ENCODE data around the gene IGSF21. TPM values are rescaled to one million over a fixed set of nuclear protein-coding genes. Genes with fewer than 3 reads are reported as not detected.

The IGSF21 gene
- total and polyA plus RNA-seq, 2 of the 8 experiments (the other 6 are each of a cell fraction or from before 2014, with no cell fraction given) = 22.5 to 28.5 TPM

DNA sequence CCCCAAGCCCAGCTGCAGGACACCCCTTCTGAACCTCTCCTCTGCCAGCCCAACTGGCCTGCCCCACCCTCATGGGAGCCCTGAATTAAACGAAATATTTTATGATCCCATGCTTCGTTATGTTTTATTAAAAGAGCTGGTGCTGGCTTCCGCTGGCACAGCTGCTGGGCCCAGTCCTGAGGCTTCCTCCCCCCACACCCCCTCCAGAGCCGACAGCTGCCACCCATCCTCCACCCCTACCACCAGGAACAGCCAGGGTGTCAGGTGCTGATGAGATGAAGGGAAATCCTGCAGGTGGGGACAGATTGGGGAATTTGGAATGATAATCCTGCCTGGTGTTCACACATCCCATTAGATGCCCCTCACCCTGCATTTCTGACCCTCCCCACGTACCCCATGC lies 19.0 kb downstream of the IGSF21 start:
- Histone ChIP-seq H2AFZ (ENCODE audit: low read length) (no peak overlapping the region), H3K4me3 (ENCODE audit: extremely low read depth in 1 of 4, insufficient read depth in 2 of 4, low read depth in 3 of 4, low read length in 4 of 4) (no peak overlapping the region), H3K4ac (replicated peaks; ENCODE audit: insufficient read length, low read depth, low read length) (no peak overlapping the region), H3K23me2 (ENCODE audit: low read depth, low read length) (no peaks in the 10 kb centered on the region), H4K5ac (ENCODE audit: insufficient read length, low read depth, low read length) (no peak overlapping the region), H3K4me2 (ENCODE audit: insufficient read depth in 1 of 2, low read depth in 2 of 2, low read length in 2 of 2) (no peak overlapping the region), H2BK12ac (ENCODE audit: low read depth, low read length) (no peak overlapping the region), H2BK20ac (ENCODE audit: low read length) (no peak overlapping the region), H3K9ac (replicated peaks in 1 of 4; ENCODE audit: extremely low read depth in 1 of 4, low read depth in 3 of 4, low read length in 3 of 4) (no peak overlapping the region; a peak in 1 of 7 replicates), H3K79me2 (ENCODE audit: control insufficient read depth in 1 of 2, insufficient read depth in 2 of 2, low read length in 2 of 2) (no peaks in the 10 kb centered on the region), H4K8ac (ENCODE audit: extremely low read depth, insufficient read depth, low read length) (no peak overlapping the region), H2BK15ac (ENCODE audit: low read length) (no peak overlapping the region; the same call in 1 of the 2 replicates), H3K14ac (ENCODE audit: insufficient read length) (no peak overlapping the region), H3K79me1 (ENCODE audit: low read depth, low read length) (peaks cover 13% of the 10 kb centered on the region), H4K20me1 (replicated peaks in 1 of 2; ENCODE audit: control insufficient read depth in 1 of 2, insufficient read depth in 2 of 2, low read length in 2 of 2) (peaks cover 0 to 3% of the 10 kb centered on the region in 2 experiments), H2BK5ac (ENCODE audit: low read depth, low read length) (no peak overlapping the region), H3K4me1 (replicated peaks in 1 of 4; ENCODE audit: control insufficient read depth in 3 of 4, insufficient read depth in 4 of 4, low read length in 3 of 4) (peaks cover 0 to 7% (median 2%) of the 10 kb centered on the region in 4 experiments; a peak in 3 of 7 replicates), H3K56ac (replicated peaks; ENCODE audit: insufficient read length, low read depth, low read length) (no peak overlapping the region), H3K23ac (ENCODE audit: insufficient read length) (no peak overlapping the region), H2BK120ac (replicated peaks; ENCODE audit: low read depth, low read length) (no peak overlapping the region), H3K27me3 (replicated peaks in 1 of 4; ENCODE audit: control insufficient read depth in 3 of 4, extremely low read depth in 1 of 4, insufficient read depth in 3 of 4, low read length in 3 of 4) (no peaks in the 10 kb centered on the region), H4K91ac (replicated peaks; ENCODE audit: insufficient read length, low read length) (no peak overlapping the region), H2AK5ac (ENCODE audit: low read depth, low read length) (0 out of 2 replicates have a peak overlapping the region, but pooled peaks have one; percentile 45), H3K27ac (ENCODE audit: low read depth, low read length) (no peak overlapping the region), H3K9me3 (ENCODE audit: insufficient read depth in 2 of 2, low read depth in 1 of 2, low read length in 1 of 2) (no peaks in the 10 kb centered on the region), H3K36me3 (ENCODE audit: control insufficient read depth in 2 of 4, insufficient read depth in 4 of 4, low read length in 3 of 4) (no peaks in the 10 kb centered on the region), H3K18ac (ENCODE audit: extremely low read depth, low read length) (no peak overlapping the region)
- FAIRE-seq (no peak), DNase-seq (ENCODE audit: low read depth in 1 of 2, low spot score in 2 of 2) (no peak)
- 85% methylated on average over 5 of the region's 5 CpGs; no CpG with 5 or more reads in 1 of the 2 experiments for WGBS, 2 experiments (ENCODE audit: extremely low coverage in 1 of 2, insufficient coverage in 1 of 2, insufficient read length in 1 of 2, insufficient replicate concordance in 2 of 2, low coverage in 1 of 2, low lambda C conversion rate in 2 of 2, missing lambda C conversion rate in 1 of 2)
- POLR2A ChIA-PET (ENCODE audit: partially characterized antibody) = no interaction called here
- TF ChIP-seq TBP (IDR thresholded peaks at IDR 0.05; ENCODE audit: low read depth, low read length) (no peak), POLR2A (IDR thresholded peaks at IDR 0.05; ENCODE audit: control extremely low read depth in 1 of 2, low read depth in 2 of 2, low read length in 2 of 2) (no peak), GTF2F1 (IDR thresholded peaks at IDR 0.05; ENCODE audit: borderline replicate concordance, low read depth, low read length) (no peak), POU5F1 (IDR thresholded peaks at IDR 0.05; ENCODE audit: low read depth, low read length) (no peak)
- CTCF ChIA-PET (ENCODE audit: partially characterized antibody) = interaction anchor here (1.0 to 4.6 kb wide), 9 partner anchors 11 to 449 kb away, joined by 3 to 18 read pairs (median 5); no protein-coding TSS in a partner anchor
